WTC11 (cell line): ENCODE results near the gene MYOC. TPM values are rescaled to one million over a fixed set of nuclear protein-coding genes. Genes with fewer than 3 reads are reported as not detected.

ENCODE experiments used
- ATAC-seq: fragments of 200-7000 bp; cut with Tn5 transposase; 2 replicates; pipeline ENCODE4 v1.10.0; 2021; ENCODE audit warnings: mild to moderate bottlenecking, moderate library complexity
- CTCF ChIA-PET: fragments of 300-600 bp; sonication (Branson Sonifier 250); formaldehyde crosslinking; loops from one replicate; lab custom pipeline; 2021; ENCODE audit warnings: antibody characterized with exemption; lab: Charles Lee
- POLR2A ChIA-PET: fragments of 350-600 bp; sonication (Branson Sonifier 250); formaldehyde crosslinking; loops from one replicate; lab custom pipeline; 2021; ENCODE audit warnings: antibody characterized with exemption; lab: Charles Lee
- DNase-seq: peaks from one replicate; pipeline ENCODE4 v3.0.0; 2021; ENCODE audit warnings: low spot score
- H3K27ac Mint-ChIP-seq: 2 replicates; pipeline ENCODE4 v1.8.0; 2021; ENCODE audit warnings: mixed read lengths
- H3K27me3 Mint-ChIP-seq: 2 replicates; pipeline ENCODE4 v1.8.0; 2021; ENCODE audit warnings: low read depth, mild to moderate bottlenecking, moderate library complexity, mixed read lengths
- H3K36me3 Mint-ChIP-seq: 2 replicates; pipeline ENCODE4 v1.8.0; 2021; ENCODE audit warnings: mixed read lengths
- H3K4me1 Mint-ChIP-seq: 2 replicates; pipeline ENCODE4 v1.8.0; 2022; ENCODE audit warnings: mixed read lengths
- H3K4me3 Mint-ChIP-seq: 2 replicates; pipeline ENCODE4 v1.8.0; 2021; ENCODE audit warnings: mild to moderate bottlenecking, moderate library complexity, mixed read lengths
- H3K9me3 Mint-ChIP-seq: 2 replicates; pipeline ENCODE4 v1.8.0; 2021; ENCODE audit warnings: mixed read lengths
- CREM ChIP-seq: sonication (generic); formaldehyde crosslinking; IDR thresholded peaks from 2 replicates; pipeline ENCODE4 v1.8.1; 2022; ENCODE audit warnings: mild to moderate bottlenecking, missing genetic modification reagents, moderate library complexity
- ETV6 ChIP-seq: sonication (generic); formaldehyde crosslinking; IDR thresholded peaks from 2 replicates; pipeline ENCODE4 v1.8.1; 2022; ENCODE audit warnings: mild to moderate bottlenecking, missing genetic modification reagents
- FOXJ3 ChIP-seq: sonication (generic); formaldehyde crosslinking; IDR thresholded peaks from 2 replicates; pipeline ENCODE4 v1.9.0; 2021; ENCODE audit warnings: missing genetic modification reagents, mild to moderate bottlenecking, borderline replicate concordance
- FOXP1 ChIP-seq: sonication (generic); formaldehyde crosslinking; IDR thresholded peaks from 2 replicates; pipeline ENCODE4 v1.8.0; 2022; ENCODE audit warnings: missing genetic modification reagents, mild to moderate bottlenecking, moderate library complexity, borderline replicate concordance
- IRF2 ChIP-seq: sonication (generic); formaldehyde crosslinking; IDR thresholded peaks from 2 replicates; pipeline ENCODE4 v1.8.0; 2022; ENCODE audit warnings: low read depth, missing genetic modification reagents, borderline replicate concordance
- JUN ChIP-seq: sonication (generic); formaldehyde crosslinking; IDR thresholded peaks from 2 replicates; pipeline ENCODE4 v1.8.0; 2023; ENCODE audit warnings: mild to moderate bottlenecking, missing genetic modification reagents
- KAT7 ChIP-seq: sonication (generic); formaldehyde crosslinking; IDR thresholded peaks from 2 replicates; pipeline ENCODE4 v1.8.1; 2023; ENCODE audit warnings: missing genetic modification reagents, mild to moderate bottlenecking, borderline replicate concordance
- MXD4 ChIP-seq: fragments of 250-450 bp; sonication (Bioruptor Pico); IDR thresholded peaks from 2 replicates; pipeline ENCODE4 v1.8.0; 2021; ENCODE audit warnings: mild to moderate bottlenecking, moderate library complexity, borderline replicate concordance
- NR2C2 ChIP-seq: sonication (generic); formaldehyde crosslinking; IDR thresholded peaks from 2 replicates; pipeline ENCODE4 v1.8.0; 2022; ENCODE audit warnings: mild to moderate bottlenecking, missing genetic modification reagents
- RORB ChIP-seq: fragments of 250-450 bp; sonication (Bioruptor Pico); IDR thresholded peaks from 2 replicates; pipeline ENCODE4 v1.9.0; 2021; ENCODE audit warnings: mild to moderate bottlenecking
- ZNF138 ChIP-seq: sonication (generic); formaldehyde crosslinking; conservative IDR thresholded peaks from 2 replicates; pipeline ENCODE4 v1.8.1; 2022; ENCODE audit warnings: mild to moderate bottlenecking, moderate library complexity, missing genetic modification reagents
- ZNF317 ChIP-seq: sonication (generic); formaldehyde crosslinking; IDR thresholded peaks from 2 replicates; pipeline ENCODE4 v1.8.1; 2023; ENCODE audit warnings: low read depth, mild to moderate bottlenecking, moderate library complexity, missing genetic modification reagents, borderline replicate concordance
- ZNF671 ChIP-seq: fragments of 250-450 bp; sonication (Bioruptor Pico); IDR thresholded peaks from 2 replicates; pipeline ENCODE4 v1.8.0; 2021; ENCODE audit warnings: mild to moderate bottlenecking
- total RNA-seq: library from RNA; stranded (reverse); gene quantifications from 3 replicates; pipeline ENCODE4 v1.2.3, GENCODE V29; 2021
- TF ChIP-seq, protein P1 (sequence below): sonication (generic); formaldehyde crosslinking; IDR thresholded peaks from 2 replicates; pipeline ENCODE4 v1.8.0; 2022; ENCODE audit warnings: mild to moderate bottlenecking, missing genetic modification reagents
- TF ChIP-seq, protein P2 (sequence below): sonication (generic); formaldehyde crosslinking; conservative IDR thresholded peaks from 2 replicates; pipeline ENCODE4 v1.8.1; 2022; ENCODE audit warnings: mild to moderate bottlenecking, missing genetic modification reagents
- TF ChIP-seq, protein P3 (sequence below): sonication (generic); formaldehyde crosslinking; IDR thresholded peaks from 2 replicates; pipeline ENCODE4 v1.8.0; 2023; ENCODE audit warnings: mild to moderate bottlenecking, missing genetic modification reagents
- TF ChIP-seq, protein P4 (sequence below): sonication (generic); formaldehyde crosslinking; IDR thresholded peaks from 2 replicates; pipeline ENCODE4 v1.8.0; 2023; ENCODE audit warnings: missing genetic modification reagents, mild to moderate bottlenecking, borderline replicate concordance
- TF ChIP-seq, protein P5 (sequence below): sonication (generic); formaldehyde crosslinking; IDR thresholded peaks from 2 replicates; pipeline ENCODE4 v1.8.1; 2022; ENCODE audit warnings: low read depth, missing genetic modification reagents, borderline replicate concordance

The MYOC gene
- total RNA-seq, 1 experiment from 2014 or later: not detected

DNA sequence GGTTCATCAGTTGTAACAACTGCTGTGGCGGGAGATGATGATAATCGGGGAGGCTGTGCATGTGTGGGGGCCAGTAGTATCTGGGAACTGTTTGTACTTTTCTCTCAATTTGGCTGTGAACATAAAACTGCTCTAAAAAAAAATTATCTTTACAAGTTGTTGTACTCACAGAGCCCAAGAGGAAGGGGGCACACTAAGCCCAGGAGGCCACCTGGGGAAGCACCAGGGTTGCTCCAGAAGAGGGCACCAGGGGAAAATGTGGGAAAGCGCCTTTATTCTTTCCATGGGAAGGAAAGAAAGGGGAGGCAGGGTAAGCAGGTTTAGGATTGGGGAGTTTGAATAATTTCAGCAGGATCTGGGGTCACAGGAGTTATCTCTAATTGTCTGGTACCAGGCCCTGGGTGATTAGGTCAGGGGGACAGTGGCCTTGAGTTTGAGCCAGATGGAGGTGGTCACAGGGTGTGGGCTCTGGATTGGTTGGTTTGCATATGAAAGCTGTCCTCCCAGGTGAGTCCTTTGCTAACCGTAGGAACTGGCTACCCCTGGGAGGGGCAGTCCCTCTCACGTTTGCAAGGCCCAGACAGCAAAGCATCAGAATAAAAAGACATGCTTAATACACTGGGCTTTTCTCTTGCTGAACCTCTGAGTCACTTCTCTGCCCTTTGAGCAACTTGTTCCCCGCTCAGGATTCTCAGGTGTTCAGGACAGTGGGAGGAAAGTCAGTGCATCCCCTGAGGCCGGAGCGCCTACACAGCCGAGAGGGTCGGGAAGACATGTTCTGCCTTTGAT, 11.2 kb downstream of the MYOC start (continued):
- TF ChIP-seq, protein P1, sequence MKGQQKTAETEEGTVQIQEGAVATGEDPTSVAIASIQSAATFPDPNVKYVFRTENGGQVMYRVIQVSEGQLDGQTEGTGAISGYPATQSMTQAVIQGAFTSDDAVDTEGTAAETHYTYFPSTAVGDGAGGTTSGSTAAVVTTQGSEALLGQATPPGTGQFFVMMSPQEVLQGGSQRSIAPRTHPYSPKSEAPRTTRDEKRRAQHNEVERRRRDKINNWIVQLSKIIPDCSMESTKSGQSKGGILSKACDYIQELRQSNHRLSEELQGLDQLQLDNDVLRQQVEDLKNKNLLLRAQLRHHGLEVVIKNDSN (CRISPR knock-in tag): peak; percentile 47; the same call in 1 of the 2 replicates

DNA sequence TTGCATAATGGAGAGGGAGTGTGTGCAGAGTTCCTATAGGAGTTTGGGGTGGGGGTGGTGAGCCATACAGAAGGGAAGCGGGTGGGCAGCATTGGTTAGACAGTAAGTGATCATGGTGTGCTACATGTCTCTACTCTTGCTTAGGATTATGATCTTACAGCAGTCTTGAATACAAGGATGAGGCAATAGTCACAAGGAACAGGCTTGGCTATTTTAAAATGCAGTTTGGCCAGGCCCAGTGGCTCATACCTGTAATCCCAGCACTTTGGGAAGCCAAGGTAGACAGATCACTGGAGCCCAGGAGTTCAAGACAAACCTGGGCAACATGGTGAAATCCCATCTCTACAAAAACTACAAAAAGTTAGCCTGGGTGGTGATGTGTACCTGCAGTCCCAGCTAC, 12.3 kb downstream of the MYOC start:
- no peaks in the 10 kb centered on the region for H3K9me3 Mint-ChIP-seq
- CTCF ChIA-PET: interaction anchor here (6.9 kb wide), 1 partner anchor 16 kb away, joined by 121 read pairs; no protein-coding TSS in a partner anchor
- TF ChIP-seq, protein P2, sequence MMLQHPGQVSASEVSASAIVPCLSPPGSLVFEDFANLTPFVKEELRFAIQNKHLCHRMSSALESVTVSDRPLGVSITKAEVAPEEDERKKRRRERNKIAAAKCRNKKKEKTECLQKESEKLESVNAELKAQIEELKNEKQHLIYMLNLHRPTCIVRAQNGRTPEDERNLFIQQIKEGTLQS (CRISPR knock-in tag): no peak
- TF ChIP-seq ZNF138 (CRISPR knock-in tag): no peak
- TF ChIP-seq JUN (CRISPR knock-in tag): no peak
- no peak for TF ChIP-seq IRF2 (CRISPR knock-in tag)
- TF ChIP-seq RORB (CRISPR knock-in tag): no peak
- TF ChIP-seq, protein P3, sequence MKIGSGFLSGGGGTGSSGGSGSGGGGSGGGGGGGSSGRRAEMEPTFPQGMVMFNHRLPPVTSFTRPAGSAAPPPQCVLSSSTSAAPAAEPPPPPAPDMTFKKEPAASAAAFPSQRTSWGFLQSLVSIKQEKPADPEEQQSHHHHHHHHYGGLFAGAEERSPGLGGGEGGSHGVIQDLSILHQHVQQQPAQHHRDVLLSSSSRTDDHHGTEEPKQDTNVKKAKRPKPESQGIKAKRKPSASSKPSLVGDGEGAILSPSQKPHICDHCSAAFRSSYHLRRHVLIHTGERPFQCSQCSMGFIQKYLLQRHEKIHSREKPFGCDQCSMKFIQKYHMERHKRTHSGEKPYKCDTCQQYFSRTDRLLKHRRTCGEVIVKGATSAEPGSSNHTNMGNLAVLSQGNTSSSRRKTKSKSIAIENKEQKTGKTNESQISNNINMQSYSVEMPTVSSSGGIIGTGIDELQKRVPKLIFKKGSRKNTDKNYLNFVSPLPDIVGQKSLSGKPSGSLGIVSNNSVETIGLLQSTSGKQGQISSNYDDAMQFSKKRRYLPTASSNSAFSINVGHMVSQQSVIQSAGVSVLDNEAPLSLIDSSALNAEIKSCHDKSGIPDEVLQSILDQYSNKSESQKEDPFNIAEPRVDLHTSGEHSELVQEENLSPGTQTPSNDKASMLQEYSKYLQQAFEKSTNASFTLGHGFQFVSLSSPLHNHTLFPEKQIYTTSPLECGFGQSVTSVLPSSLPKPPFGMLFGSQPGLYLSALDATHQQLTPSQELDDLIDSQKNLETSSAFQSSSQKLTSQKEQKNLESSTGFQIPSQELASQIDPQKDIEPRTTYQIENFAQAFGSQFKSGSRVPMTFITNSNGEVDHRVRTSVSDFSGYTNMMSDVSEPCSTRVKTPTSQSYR (CRISPR knock-in tag): no peak
- TF ChIP-seq, protein P4, sequence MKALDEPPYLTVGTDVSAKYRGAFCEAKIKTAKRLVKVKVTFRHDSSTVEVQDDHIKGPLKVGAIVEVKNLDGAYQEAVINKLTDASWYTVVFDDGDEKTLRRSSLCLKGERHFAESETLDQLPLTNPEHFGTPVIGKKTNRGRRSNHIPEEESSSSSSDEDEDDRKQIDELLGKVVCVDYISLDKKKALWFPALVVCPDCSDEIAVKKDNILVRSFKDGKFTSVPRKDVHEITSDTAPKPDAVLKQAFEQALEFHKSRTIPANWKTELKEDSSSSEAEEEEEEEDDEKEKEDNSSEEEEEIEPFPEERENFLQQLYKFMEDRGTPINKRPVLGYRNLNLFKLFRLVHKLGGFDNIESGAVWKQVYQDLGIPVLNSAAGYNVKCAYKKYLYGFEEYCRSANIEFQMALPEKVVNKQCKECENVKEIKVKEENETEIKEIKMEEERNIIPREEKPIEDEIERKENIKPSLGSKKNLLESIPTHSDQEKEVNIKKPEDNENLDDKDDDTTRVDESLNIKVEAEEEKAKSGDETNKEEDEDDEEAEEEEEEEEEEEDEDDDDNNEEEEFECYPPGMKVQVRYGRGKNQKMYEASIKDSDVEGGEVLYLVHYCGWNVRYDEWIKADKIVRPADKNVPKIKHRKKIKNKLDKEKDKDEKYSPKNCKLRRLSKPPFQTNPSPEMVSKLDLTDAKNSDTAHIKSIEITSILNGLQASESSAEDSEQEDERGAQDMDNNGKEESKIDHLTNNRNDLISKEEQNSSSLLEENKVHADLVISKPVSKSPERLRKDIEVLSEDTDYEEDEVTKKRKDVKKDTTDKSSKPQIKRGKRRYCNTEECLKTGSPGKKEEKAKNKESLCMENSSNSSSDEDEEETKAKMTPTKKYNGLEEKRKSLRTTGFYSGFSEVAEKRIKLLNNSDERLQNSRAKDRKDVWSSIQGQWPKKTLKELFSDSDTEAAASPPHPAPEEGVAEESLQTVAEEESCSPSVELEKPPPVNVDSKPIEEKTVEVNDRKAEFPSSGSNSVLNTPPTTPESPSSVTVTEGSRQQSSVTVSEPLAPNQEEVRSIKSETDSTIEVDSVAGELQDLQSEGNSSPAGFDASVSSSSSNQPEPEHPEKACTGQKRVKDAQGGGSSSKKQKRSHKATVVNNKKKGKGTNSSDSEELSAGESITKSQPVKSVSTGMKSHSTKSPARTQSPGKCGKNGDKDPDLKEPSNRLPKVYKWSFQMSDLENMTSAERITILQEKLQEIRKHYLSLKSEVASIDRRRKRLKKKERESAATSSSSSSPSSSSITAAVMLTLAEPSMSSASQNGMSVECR (CRISPR knock-in tag): no peak
- TF ChIP-seq KAT7 (CRISPR knock-in tag): no peak
- TF ChIP-seq FOXJ3 (CRISPR knock-in tag): no peak
- no peak for TF ChIP-seq MXD4 (CRISPR knock-in tag)
- no peak for TF ChIP-seq ZNF671 (CRISPR knock-in tag)
- no peak for TF ChIP-seq FOXP1 (CRISPR knock-in tag)
- no peak for TF ChIP-seq ETV6
- TF ChIP-seq CREM (CRISPR knock-in tag): no peak
- no peak for TF ChIP-seq ZNF317 (CRISPR knock-in tag)
- TF ChIP-seq NR2C2: no peak
- TF ChIP-seq, protein P5, sequence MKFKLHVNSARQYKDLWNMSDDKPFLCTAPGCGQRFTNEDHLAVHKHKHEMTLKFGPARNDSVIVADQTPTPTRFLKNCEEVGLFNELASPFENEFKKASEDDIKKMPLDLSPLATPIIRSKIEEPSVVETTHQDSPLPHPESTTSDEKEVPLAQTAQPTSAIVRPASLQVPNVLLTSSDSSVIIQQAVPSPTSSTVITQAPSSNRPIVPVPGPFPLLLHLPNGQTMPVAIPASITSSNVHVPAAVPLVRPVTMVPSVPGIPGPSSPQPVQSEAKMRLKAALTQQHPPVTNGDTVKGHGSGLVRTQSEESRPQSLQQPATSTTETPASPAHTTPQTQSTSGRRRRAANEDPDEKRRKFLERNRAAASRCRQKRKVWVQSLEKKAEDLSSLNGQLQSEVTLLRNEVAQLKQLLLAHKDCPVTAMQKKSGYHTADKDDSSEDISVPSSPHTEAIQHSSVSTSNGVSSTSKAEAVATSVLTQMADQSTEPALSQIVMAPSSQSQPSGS (CRISPR knock-in tag): no peak
- TF ChIP-seq, all 79 proteins: peak for 0
- H3K4me1 Mint-ChIP-seq: peaks cover 39% of the 10 kb centered on the region
- H3K27me3 Mint-ChIP-seq: no peaks in the 10 kb centered on the region
- POLR2A ChIA-PET: no interaction called here
- no peaks in the 10 kb centered on the region for H3K36me3 Mint-ChIP-seq
- no peak overlapping the region for H3K27ac Mint-ChIP-seq
- H3K4me3 Mint-ChIP-seq: no peak overlapping the region
- DNase-seq: no peak
- no peak for ATAC-seq
